GM18909 (cell line): Measurements from ENCODE around the gene PRKG1.

Experiments
- ATAC-seq: cut with Tn5 transposase; IDR thresholded peaks from one replicate; pipeline ENCODE4 v1.9.1; 2021; ENCODE audit warnings: mild to moderate bottlenecking; ENCODE audit not compliant: unreplicated experiment, poor library complexity

PRKG1 gene

DNA sequence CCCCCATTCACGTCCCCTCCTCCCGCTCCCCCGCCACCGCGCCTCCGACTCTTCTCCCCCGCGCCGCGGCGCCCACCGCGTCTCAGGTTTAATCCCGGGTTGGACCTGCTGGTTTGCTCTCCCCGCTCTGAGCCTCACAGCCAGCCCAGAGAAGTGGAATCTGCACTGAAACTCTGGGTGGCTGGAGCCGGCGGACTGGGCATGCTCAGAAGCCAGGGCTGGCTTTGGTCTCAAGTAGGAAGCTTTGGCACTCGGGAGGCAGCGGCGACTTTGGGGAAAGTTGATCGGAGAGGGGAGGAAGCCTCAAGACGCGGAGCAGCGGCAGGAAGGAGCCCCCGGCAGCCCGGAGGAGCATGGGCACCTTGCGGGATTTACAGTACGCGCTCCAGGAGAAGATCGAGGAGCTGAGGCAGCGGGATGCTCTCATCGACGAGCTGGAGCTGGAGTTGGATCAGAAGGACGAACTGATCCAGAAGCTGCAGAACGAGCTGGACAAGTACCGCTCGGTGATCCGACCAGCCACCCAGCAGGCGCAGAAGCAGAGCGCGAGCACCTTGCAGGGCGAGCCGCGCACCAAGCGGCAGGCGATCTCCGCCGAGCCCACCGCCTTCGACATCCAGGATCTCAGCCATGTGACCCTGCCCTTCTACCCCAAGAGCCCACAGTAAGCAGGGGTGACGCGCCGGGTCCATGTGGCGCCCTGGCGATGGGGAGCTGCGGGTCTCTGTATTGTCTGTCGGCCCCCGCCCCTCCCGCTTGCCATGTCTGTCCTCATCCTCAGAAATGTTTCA is at the start of gene PRKG1:
TSS of gene PRKG1 (plus strand) at position 250 of the 791 bp plus-strand sequence.
- peak; percentile 53 for ATAC-seq

DNA sequence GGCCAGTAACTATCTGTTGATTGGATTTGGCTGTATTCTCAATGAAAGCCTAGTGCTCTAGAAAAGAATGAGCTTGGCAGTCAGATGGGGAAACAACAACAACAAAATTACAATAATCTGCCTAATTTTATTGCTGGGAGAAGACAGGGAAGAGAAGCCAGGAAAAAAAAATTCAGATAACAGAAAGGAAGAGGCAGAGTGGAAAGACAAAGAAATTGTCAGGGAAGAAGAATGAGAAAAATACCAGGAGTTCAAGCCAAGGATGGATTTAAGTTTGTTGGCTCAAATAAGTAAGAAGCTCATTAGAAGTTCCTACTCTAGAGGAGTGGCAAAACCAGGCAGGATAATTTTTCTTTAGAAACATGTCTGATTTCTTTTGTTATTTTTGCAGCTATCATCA is 45.9 kb upstream of the PRKG1 start:
- no peak for ATAC-seq

- no peak for ATAC-seq
Measured at GRCh38 chr10:51029172-51029641, 45.1 kb upstream of the PRKG1 start.

DNA sequence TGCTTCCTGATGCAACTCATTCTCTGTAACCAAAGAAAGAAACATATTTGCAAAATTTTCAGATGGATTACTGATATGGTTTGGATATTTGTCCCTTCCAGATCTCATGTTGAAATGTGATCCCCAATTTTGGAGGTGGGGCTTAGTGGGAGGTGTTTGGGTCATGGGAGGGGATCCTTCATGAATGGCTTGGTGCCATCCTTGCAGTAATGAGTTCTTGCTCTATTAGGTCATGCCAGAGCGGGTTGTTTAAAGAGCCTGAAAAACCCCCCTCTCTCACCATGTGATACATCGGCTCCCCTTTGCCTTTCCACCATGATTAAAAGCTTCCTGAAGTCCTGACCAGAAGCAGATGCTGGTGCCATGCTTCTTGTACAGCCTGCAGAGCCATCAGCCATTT is 43.8 kb upstream of the PRKG1 start:
- ATAC-seq = no peak

GRCh38 chr10:51031950-51032349 is 42.3 kb upstream of the PRKG1 start:
- ATAC-seq = no peak

DNA sequence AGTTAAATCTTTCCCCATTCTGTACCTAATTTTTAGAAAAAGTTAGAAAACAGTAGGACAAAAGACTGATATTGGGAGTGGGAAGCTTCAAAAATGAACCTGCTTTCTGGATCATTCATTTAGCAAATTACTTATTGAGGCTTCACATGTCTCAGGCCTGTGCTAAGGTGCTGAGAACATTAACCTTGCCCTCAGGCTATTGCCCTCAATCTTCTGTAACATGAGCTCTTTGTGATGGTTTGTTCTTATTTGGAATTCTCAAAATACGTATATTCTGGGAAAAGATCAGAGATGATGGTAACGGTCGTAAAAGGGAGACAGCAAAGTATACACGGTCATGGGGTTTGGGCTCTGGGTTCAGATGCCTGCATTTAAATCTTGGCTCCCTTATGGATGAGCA is 39.5 kb upstream of the PRKG1 start:
- ATAC-seq = no peak

GRCh38 chr10:51035344-51035743 is 38.9 kb upstream of the PRKG1 start:
- no peak for ATAC-seq

- ATAC-seq = no peak
Measured at GRCh38 chr10:51045871-51046270, 28.4 kb upstream of the PRKG1 start.

GRCh38 chr10:51046654-51047053 is 27.6 kb upstream of the PRKG1 start:
- ATAC-seq = no peak

GRCh38 chr10:51047857-51048256 is 26.4 kb upstream of the PRKG1 start:
- ATAC-seq = no peak

GRCh38 chr10:51048792-51049191 is 25.5 kb upstream of the PRKG1 start:
- no peak for ATAC-seq

DNA sequence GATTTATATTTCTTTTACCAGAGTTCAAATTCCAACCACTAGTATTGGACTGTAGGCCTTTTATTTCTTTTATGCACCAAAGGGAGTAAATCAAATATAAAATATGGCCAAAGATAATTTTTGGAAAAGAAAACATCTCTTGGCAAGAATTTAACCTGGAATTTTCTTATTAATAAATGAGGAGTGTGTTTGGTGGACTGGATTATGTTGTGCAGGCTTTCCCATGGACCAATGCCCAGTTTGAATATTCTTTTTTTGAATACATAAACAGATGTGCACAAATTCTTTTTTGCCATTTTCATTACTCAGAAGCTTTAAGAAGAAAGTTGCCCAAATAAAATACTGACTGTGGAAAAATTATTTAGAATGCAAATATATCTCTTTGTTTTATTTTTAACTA is 22.1 kb upstream of the PRKG1 start:
- ATAC-seq = no peak

DNA sequence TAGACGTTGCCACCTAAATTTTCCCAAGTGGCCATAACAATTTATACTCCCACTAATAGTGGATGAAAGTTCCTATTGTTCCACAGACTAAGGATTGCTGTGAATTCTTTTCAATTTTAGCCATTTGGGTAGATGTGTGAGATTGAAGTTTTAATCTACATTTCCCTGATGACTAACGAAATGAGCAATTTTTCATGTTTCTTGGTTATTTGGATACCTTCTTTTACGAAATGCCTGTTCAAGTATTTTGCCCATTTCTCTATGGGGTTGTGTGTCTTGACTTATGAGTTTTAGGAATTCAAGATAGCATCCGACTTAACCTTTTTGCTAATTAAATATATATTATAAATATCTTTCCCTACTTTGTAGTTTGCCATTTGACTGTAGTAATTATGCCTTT is 16.4 kb upstream of the PRKG1 start:
- no peak for ATAC-seq

DNA sequence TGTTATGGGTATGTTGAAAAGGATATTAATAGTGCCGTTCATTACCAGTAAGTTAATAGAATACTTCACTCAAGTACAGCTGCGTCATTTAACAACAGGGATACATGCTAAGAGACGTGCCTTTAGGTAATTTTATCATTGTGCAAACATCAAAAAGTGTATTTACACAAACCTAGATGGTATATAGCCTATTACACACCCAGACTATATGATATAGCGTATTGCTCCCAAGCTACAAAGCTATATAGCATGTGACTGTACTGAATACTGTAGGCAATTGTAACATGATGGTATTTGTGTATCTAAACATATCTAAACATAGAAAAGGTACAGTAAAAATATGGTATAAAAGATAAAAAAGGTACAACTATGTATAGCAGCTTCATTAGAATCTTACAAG is 11.1 kb upstream of the PRKG1 start:
- no peak for ATAC-seq

DNA sequence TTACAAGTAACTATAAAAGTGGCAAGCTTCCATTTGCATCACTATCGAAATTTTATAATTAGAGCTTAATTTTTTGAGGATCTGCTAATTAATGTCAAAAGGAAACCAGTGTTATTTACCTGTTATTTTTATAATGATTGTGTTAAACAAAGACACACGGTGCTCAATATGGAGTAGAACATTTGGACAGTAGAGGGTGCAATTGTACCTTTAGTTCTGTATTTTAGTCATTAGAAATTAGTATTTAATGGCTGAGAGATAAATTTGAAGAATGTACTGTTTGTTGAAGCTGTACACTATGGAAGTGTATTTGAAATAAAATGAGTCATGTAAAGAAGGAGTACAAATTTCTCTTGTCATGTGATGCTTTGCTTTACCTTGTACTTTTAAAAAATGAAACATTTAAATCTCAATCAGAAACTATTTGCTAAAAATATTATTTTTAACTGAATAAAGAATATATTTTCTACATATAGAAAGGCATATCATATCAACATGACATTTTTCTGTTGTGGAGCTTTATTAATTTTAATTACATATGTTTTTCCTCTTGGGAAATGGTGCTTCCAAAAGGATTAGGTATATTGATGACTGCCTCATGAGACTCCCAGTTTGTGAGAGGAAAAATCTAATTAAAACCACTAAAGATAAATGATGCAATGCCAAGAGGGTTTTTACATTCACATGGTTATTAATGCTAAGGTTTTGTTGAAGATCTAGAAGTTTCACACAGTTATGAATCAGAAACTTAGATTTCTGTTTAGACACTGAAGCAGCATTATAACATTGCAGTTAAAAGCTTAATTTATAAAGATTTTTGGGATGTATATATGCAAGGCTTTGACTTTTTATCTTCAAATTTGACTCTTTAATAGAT is 10.4 kb upstream of the PRKG1 start:
- no peak for ATAC-seq

DNA sequence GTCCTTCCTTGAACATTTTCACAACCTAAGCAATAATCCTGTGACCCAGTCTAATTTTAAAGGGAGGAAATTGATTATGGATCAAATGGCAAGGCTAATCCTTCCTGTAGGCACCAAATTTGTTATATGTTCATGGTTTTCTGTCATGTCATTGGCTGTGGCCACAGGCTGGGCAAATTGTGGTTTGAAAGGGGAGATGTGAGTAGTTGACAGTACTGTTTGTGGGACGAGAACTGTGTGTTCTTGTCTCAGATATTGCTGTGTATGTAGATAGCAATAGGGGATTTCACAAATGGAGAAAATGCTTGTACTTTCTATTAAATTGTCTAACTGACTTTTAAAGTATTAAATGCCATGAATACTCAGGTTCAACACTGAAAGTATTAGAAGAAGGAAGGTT is 8.1 kb upstream of the PRKG1 start:
- ATAC-seq = no peak

GRCh38 chr10:51072210-51072609 is 2.1 kb upstream of the PRKG1 start:
- no peak for ATAC-seq

GRCh38 chr10:51072921-51073434 is 1.3 kb upstream of the PRKG1 start:
- no peak for ATAC-seq

DNA sequence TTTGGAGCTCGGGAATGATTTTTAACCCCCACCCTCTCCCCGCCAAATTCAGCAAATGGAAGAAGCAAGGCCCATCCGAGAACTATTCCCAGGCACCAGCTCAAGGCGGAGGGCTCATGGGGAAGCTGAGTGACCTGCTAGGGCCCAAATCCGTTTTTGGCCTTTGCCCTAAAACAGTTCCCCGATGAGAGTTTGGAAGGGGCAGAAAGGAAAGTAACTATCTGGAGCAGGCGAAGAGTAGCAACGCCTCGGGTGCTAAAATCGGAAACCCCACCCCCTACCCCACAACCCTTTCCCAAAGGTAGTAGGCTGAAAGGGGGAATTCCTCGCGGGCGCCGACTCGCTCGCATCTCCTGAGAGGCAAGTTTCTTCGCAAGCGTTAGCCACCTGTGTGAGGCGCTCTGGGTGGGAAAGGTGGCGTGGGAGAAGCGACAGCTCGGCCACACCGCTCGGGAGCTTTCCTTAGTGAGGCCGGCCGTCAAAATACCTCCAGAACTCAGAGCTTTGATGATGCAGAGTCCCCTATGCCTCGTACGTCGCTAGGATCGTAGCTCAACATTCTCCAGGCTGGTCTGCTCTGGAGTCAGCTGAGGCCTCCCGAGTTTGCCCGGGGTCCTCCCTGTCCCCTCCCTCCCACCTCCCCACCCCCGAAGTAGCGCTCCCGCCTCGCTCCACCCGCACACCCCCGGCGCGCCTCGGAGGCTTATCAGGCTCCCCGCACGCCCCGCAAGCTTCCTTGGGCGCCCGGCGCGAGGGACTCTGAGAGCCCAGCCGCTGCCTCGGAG is 642 bp upstream of the PRKG1 start:
- ATAC-seq = peak; percentile 25

GRCh38 chr10:51075043-51075872 is 971 bp downstream of the PRKG1 start:
- ATAC-seq = no peak
